Smooth muscle cell (in vitro differentiated cells): ENCODE measurements around the gene TMEM63C. TPM values are rescaled to one million over a fixed set of nuclear protein-coding genes. Genes with fewer than 3 reads are reported as not detected.

ENCODE experiments used
- DNase-seq: peaks from one replicate; lab custom pipeline; 2025; ENCODE audit not compliant: unreplicated experiment; lab: John Stamatoyannopoulos, UW
- H2AFZ ChIP-seq: fragments of 200-600 bp; sonication (generic); 2 replicates; pipeline ENCODE4 v1.6.0; 2016; ENCODE audit warnings: antibody characterized with exemption, low read depth, mild to moderate bottlenecking
- H3F3A ChIP-seq: fragments of 200-600 bp; sonication (generic); 2 replicates; pipeline ENCODE4 v1.6.0; 2017; ENCODE audit warnings: antibody characterized with exemption, low read depth
- H3K27ac ChIP-seq: fragments of 200-600 bp; sonication (generic); 2 replicates; pipeline ENCODE4 v1.5.1; 2016; ENCODE audit warnings: low read depth, mild to moderate bottlenecking
- H3K27me3 ChIP-seq: fragments of 200-600 bp; sonication (generic); 2 replicates; pipeline ENCODE4 v1.6.1; 2016; ENCODE audit warnings: low read depth, mild to moderate bottlenecking
- H3K36me3 ChIP-seq: fragments of 200-600 bp; sonication (generic); 2 replicates; pipeline ENCODE4 v1.5.1; 2016; ENCODE audit warnings: low read depth
- H3K4me1 ChIP-seq: fragments of 200-600 bp; sonication (generic); 2 replicates; pipeline ENCODE4 v1.5.1; 2016; ENCODE audit warnings: low read depth
- H3K4me2 ChIP-seq: fragments of 200-600 bp; sonication (generic); 2 replicates; pipeline ENCODE4 v1.6.0; 2016; ENCODE audit warnings: mild to moderate bottlenecking
- H3K4me3 ChIP-seq: fragments of 200-600 bp; sonication (generic); 2 replicates; pipeline ENCODE4 v1.5.1; 2016; ENCODE audit warnings: mild to moderate bottlenecking
- H3K79me2 ChIP-seq: fragments of 200-600 bp; sonication (generic); 2 replicates; pipeline ENCODE4 v1.6.0; 2016; ENCODE audit warnings: low read depth, mild to moderate bottlenecking
- H3K9ac ChIP-seq: fragments of 200-600 bp; sonication (generic); 2 replicates; pipeline ENCODE4 v1.6.0; 2016; ENCODE audit warnings: low read depth
- H3K9me3 ChIP-seq: fragments of 200-600 bp; sonication (generic); replicated peaks from 2 replicates; pipeline ENCODE4 v1.5.1; 2016; ENCODE audit warnings: low read depth
- H4K20me1 ChIP-seq: fragments of 200-600 bp; sonication (generic); 2 replicates; pipeline ENCODE4 v1.6.0; 2016; ENCODE audit warnings: low read depth
- WGBS: methylation state at CpG from one replicate; pipeline ENCODE4 v1.1.7; 2016; ENCODE audit warnings: low lambda C conversion rate; 5-methylcytosine and 5-hydroxymethylcytosine counted together
- polyA plus RNA-seq: library from polyadenylated mRNA; unstranded; fragments of >200 nt; fragmentation: Nextera tagmentation; extraction: Ambion mirVana; gene quantifications from 2 replicates; pipeline ENCODE4 v1.2.1, GENCODE V29; 2016
- total RNA-seq: library from RNA; depleted of rRNA; stranded (reverse); fragments of >200 nt; gene quantifications from 2 replicates; pipeline ENCODE4 v1.2.3, GENCODE V29; 2014
- TF ChIP-seq, protein P1 (sequence below): fragments of 200-600 bp; sonication (generic); IDR thresholded peaks from 2 replicates; pipeline ENCODE4 v1.5.1; 2017; ENCODE audit warnings: borderline replicate concordance, mild to moderate bottlenecking, antibody characterized with exemption; ENCODE audit not compliant: insufficient read depth, poor library complexity, severe bottlenecking

The TMEM63C gene
- total and polyA plus RNA-seq, 2 experiments from 2014 or later = 4.3 to 7.7 TPM

DNA sequence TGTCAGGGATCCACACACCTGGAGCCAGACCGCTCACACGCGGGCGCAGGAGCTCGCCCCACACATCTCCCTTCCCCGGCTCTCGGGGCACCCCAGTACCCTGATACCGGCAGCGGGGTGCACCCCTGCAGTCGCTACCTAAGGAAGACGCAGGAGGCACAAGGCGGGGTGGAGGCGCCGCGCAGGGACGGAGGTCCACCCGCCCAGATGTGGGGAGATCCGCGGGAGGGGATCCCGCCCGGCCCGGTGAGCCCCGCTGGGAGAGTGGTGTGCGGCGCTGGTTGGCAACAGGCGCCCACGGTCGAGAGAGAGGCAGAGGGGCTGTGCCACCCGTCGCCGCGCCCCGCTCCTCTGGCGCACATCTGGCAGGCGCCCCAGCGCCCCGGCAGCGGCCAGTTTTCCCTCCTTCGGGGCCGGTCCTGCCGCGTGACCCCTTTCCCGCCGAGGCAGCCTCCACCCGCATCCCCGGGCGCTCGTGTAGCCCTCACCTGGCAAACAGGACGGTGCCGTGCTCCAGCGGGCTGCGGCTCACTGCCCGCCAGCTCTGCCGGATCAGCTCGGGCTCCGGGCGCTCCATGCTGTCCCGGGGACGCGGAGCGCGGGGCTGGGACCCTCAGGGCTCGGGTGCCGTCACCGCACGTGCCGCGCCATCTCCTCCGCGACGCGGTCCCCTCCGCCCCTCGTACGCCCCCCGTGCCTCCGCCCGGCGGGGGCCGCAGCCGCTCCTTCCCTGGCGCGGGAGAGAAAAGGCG is 88.9 kb downstream of the TMEM63C start:
- H3F3A ChIP-seq = no peaks in the 10 kb centered on the region
- no peak for DNase-seq
- WGBS = 12% methylated on average over 42 of the region's 84 CpGs
- no peaks in the 10 kb centered on the region for H3K79me2 ChIP-seq
- H3K9ac ChIP-seq = no peak overlapping the region
- H3K27me3 ChIP-seq = peaks cover 53% of the 10 kb centered on the region
- no peaks in the 10 kb centered on the region for H3K36me3 ChIP-seq
- H3K27ac ChIP-seq = no peak overlapping the region
- no peaks in the 10 kb centered on the region for H4K20me1 ChIP-seq
- peak overlapping the region; percentile 13 for H3K4me3 ChIP-seq
- TF ChIP-seq, protein P1, sequence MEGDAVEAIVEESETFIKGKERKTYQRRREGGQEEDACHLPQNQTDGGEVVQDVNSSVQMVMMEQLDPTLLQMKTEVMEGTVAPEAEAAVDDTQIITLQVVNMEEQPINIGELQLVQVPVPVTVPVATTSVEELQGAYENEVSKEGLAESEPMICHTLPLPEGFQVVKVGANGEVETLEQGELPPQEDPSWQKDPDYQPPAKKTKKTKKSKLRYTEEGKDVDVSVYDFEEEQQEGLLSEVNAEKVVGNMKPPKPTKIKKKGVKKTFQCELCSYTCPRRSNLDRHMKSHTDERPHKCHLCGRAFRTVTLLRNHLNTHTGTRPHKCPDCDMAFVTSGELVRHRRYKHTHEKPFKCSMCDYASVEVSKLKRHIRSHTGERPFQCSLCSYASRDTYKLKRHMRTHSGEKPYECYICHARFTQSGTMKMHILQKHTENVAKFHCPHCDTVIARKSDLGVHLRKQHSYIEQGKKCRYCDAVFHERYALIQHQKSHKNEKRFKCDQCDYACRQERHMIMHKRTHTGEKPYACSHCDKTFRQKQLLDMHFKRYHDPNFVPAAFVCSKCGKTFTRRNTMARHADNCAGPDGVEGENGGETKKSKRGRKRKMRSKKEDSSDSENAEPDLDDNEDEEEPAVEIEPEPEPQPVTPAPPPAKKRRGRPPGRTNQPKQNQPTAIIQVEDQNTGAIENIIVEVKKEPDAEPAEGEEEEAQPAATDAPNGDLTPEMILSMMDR = no peak
- peak overlapping the region; percentile 31 for H3K4me2 ChIP-seq
- no peaks in the 10 kb centered on the region for H3K4me1 ChIP-seq
- H3K9me3 ChIP-seq = no peaks in the 10 kb centered on the region
- no peak overlapping the region for H2AFZ ChIP-seq

DNA sequence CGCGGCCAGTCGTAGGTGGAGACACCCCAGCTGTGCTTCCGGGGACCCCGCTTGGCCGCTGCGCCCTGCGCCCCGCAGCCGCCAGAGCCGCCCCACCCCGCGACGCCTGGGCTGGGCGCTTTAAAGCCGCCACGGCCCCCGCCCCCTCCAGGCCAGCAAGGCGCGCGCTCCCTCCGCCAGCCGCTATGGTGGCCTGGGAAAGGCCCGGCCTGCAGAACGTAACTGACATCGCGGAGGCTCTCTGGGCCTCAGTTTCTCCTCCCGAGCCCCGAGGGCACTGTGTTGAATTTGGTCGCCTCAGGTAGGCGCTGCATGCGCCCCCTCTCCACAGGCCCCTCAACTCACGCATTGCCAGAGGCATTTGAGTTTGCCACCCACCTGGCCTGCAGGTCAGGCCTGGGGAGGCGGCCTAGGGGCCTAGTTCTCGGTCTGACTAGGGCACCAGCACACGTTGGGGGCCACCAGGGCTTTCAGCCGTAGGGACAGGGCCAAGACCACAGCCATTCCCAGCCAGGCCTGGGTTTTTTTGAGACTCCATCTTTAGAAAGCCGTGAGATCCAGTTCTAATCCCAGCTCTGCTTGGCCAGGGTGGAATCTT is 89.6 kb downstream of the TMEM63C start, which contains the start of gene NGB:
Gene NGB (minus strand): TSS at position 94 of the 598 bp plus-strand sequence. CDS start 269 bp downstream, outside the sequence.
- H3K9ac ChIP-seq = no peak within 1 kb of the TSS
- H4K20me1 ChIP-seq = no peaks in the 10 kb centered on the region
- 55% methylated on average over 11 of the region's 38 CpGs for WGBS
- H3K36me3 ChIP-seq = no peaks in the 10 kb centered on the region
- H3K4me3 ChIP-seq = peak within 1 kb of the TSS; percentile 13
- no peak within 1 kb of the TSS for H3K27ac ChIP-seq
- H3K9me3 ChIP-seq = no peaks in the 10 kb centered on the region
- H3K4me1 ChIP-seq = no peaks in the 10 kb centered on the region
- peaks cover 53% of the 10 kb centered on the region for H3K27me3 ChIP-seq
- H3K4me2 ChIP-seq = peak within 1 kb of the TSS; percentile 31
- H3K79me2 ChIP-seq = no peaks in the 10 kb centered on the region
- DNase-seq = no peak
- no peaks in the 10 kb centered on the region for H3F3A ChIP-seq
- TF ChIP-seq, protein P1 = no peak
- no peak within 1 kb of the TSS for H2AFZ ChIP-seq

DNA sequence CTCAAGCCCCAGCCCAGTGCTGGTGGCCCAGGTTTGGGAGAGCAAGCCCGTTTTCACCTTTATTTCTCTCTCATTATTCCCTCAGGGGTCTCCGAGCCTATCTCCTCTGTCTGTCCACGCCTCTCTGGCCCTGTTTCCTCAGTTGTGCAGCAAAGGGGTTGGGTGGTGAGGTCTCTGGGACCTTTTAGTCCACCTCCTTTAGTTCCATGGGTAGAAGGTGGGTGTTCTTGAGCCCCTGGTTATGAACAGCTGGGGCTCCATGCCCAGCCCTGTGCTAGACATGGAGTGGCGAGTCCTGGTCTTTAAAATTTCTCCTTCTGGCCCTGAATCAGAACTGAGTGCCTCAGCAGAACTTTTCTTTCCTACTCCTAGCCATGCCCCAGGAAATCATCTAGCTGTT is 90.7 kb downstream of the TMEM63C start:
- no peaks in the 10 kb centered on the region for H3F3A ChIP-seq
- H3K27me3 ChIP-seq = peaks cover 53% of the 10 kb centered on the region
- no peaks in the 10 kb centered on the region for H3K4me1 ChIP-seq
- TF ChIP-seq, protein P1 = no peak
- H3K4me3 ChIP-seq = no peak overlapping the region
- H3K27ac ChIP-seq = no peak overlapping the region
- no peak overlapping the region for H2AFZ ChIP-seq
- H4K20me1 ChIP-seq = no peaks in the 10 kb centered on the region
- H3K36me3 ChIP-seq = no peaks in the 10 kb centered on the region
- no peaks in the 10 kb centered on the region for H3K79me2 ChIP-seq
- H3K9ac ChIP-seq = no peak overlapping the region
- no peak overlapping the region for H3K4me2 ChIP-seq
- DNase-seq = no peak
- 88% methylated on average over 4 of the region's 4 CpGs for WGBS
- no peaks in the 10 kb centered on the region for H3K9me3 ChIP-seq

DNA sequence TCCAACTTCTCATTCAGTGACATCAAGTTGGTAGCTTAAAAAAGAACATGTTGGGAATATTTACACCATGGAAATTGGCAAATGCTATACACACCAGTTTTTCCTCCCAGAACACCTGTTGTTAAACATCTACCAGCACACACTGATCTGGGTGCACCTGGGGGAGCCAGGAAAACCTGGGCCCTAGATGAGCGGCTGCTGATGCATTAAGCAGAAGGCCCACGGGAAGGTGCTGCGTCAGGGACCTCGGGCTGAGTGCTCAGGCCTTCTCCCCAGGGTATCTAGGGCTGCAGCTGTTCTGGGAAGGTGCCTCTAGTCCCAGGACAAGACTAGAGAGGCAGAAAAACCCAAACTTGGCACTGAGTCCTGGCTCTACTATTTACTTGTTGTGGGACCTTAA is 92.2 kb downstream of the TMEM63C start:
- Histone ChIP-seq H3F3A (no peaks in the 10 kb centered on the region), H3K36me3 (no peaks in the 10 kb centered on the region), H4K20me1 (no peaks in the 10 kb centered on the region), H3K4me2 (no peak overlapping the region), H2AFZ (no peak overlapping the region), H3K27ac (no peak overlapping the region), H3K4me1 (no peaks in the 10 kb centered on the region), H3K27me3 (peaks cover 42% of the 10 kb centered on the region), H3K79me2 (no peaks in the 10 kb centered on the region), H3K9ac (no peak overlapping the region), H3K9me3 (no peaks in the 10 kb centered on the region), H3K4me3 (no peak overlapping the region)
- TF ChIP-seq, protein P1 = no peak
- no peak for DNase-seq
- 87% methylated on average over 4 of the region's 4 CpGs for WGBS
